NT2/D1 (cell line): ENCODE measurements around the gene ABCC10.

ENCODE experiments used
- SUZ12 ChIP-seq: IDR thresholded peaks from 2 replicates; pipeline ENCODE4 v1.6.1; 2011; ENCODE audit not compliant: insufficient read length, insufficient read depth; ENCODE audit errors: extremely low read depth
- YY1 ChIP-seq: IDR thresholded peaks from 2 replicates; pipeline ENCODE4 v1.6.1; 2011; ENCODE audit not compliant: insufficient read length, insufficient read depth

DNA sequence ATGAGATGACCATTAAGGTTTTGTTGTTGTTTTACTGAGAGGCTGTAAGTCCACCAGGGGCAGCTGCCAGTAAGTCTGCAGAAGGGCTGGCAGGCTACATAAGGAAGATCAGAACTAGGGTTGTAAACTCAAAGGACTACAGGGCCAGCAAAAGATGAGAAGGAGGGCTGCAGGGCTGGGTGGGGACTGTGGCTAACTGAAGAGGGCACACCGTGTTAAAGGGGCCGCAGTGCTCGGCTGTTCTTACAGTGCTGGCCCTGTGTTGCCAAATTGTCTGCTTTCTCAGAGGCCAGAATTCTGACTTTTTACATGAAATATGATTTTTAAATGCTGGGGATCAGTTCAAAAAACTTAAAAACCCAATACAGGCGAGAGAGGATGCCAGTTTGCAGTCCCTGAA, 32.4 kb upstream of the ABCC10 start:
- TF ChIP-seq SUZ12 (no peak), YY1 (no peak)
